Progenitor cell of endocrine pancreas (in vitro differentiated cells): ENCODE measurements around the gene POSTN. TPM values are rescaled to one million over a fixed set of nuclear protein-coding genes. Genes with fewer than 3 reads are reported as not detected.
"Not testable (repeated sequence)": the region's sequence is repeated elsewhere in the genome, so short reads cannot be mapped to it uniquely, and the experiment has no call there.

ENCODE experiments used
- DNase-seq: peaks from one replicate; pipeline ENCODE4 v3.0.0; 2021; ENCODE audit warnings: low spot score; ENCODE audit not compliant: unreplicated experiment
- H3K27ac Mint-ChIP-seq: 2 replicates; pipeline ENCODE4 v1.8.0; 2021; ENCODE audit warnings: mild to moderate bottlenecking, moderate library complexity, mixed read lengths
- H3K27me3 Mint-ChIP-seq: 2 replicates; pipeline ENCODE4 v1.8.0; 2021; ENCODE audit warnings: mixed read lengths
- H3K36me3 Mint-ChIP-seq: 2 replicates; pipeline ENCODE4 v1.8.0; 2022; ENCODE audit warnings: mixed read lengths; ENCODE audit not compliant: insufficient read depth
- H3K4me1 Mint-ChIP-seq: 2 replicates; pipeline ENCODE4 v1.8.0; 2021; ENCODE audit warnings: low read depth, mixed read lengths
- H3K4me3 Mint-ChIP-seq: 2 replicates; pipeline ENCODE4 v1.8.0; 2021; ENCODE audit warnings: low read depth, mild to moderate bottlenecking, moderate library complexity, mixed read lengths
- H3K9me3 Mint-ChIP-seq: 2 replicates; pipeline ENCODE4 v1.8.0; 2021; ENCODE audit warnings: low read depth, mixed read lengths
- total RNA-seq: library from RNA; stranded (reverse); gene quantifications from 2 replicates; pipeline ENCODE4 v1.2.1, GENCODE V29; 2021
- TF ChIP-seq, protein P1 (sequence below): fragments of 200-600 bp; sonication (generic); IDR thresholded peaks from one replicate; pipeline ENCODE4 v1.5.0; 2021; ENCODE audit warnings: antibody characterized with exemption, mild to moderate bottlenecking; ENCODE audit not compliant: unreplicated experiment

The POSTN gene
- total RNA-seq, 1 donor from 2014 or later: 1.5 TPM

DNA sequence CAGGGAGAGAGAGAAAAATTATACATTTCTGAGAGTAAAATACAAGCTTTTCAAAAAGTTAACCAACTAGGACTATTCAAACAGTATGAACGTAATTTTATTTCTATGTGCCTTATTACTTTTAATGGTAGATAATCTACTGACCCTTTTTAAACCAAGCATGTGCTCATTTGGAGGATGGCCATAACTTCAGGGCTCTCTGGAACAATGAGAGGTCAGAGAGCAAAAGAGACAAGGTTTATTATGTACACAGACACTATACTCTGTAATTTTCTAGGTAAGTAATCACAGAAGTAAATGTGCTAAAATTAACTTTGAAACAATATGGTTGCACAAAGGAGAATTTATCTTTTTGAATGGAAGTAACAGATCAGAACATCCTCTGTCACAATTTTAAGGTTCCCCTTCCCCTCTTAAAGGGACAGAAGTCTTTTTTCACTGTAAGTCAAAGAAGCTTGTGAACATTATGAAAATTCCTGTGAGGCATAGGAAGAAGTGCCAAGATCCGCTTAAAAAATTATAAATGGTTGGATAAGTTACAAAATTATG lies 1.0 kb downstream of the POSTN start:
- H3K9me3 Mint-ChIP-seq: no peaks in the 10 kb centered on the region
- H3K27ac Mint-ChIP-seq: no peak overlapping the region
- no peaks in the 10 kb centered on the region for H3K27me3 Mint-ChIP-seq
- H3K4me3 Mint-ChIP-seq: no peak overlapping the region
- no peaks in the 10 kb centered on the region for H3K4me1 Mint-ChIP-seq
- no peaks in the 10 kb centered on the region for H3K36me3 Mint-ChIP-seq
- DNase-seq: no peak
- TF ChIP-seq, protein P1, sequence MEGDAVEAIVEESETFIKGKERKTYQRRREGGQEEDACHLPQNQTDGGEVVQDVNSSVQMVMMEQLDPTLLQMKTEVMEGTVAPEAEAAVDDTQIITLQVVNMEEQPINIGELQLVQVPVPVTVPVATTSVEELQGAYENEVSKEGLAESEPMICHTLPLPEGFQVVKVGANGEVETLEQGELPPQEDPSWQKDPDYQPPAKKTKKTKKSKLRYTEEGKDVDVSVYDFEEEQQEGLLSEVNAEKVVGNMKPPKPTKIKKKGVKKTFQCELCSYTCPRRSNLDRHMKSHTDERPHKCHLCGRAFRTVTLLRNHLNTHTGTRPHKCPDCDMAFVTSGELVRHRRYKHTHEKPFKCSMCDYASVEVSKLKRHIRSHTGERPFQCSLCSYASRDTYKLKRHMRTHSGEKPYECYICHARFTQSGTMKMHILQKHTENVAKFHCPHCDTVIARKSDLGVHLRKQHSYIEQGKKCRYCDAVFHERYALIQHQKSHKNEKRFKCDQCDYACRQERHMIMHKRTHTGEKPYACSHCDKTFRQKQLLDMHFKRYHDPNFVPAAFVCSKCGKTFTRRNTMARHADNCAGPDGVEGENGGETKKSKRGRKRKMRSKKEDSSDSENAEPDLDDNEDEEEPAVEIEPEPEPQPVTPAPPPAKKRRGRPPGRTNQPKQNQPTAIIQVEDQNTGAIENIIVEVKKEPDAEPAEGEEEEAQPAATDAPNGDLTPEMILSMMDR: no peak

DNA sequence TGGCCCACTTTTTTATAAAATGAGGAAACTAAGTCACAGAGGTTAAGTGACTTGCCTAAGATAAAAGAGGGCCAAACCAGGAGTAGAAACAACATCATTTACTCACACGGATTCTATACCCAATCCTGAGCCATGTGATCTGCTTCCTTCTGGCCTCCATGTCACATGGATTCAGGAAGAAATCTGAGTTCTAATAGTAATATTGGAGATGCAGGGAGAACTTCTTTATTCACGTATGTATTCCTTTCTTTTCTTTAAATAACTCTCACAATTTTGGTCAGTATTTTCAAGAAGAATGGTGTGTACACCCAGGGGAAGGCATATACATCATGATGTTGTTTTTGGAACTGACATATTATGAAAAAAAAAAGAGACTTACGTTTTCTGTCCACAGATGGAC lies 1.8 kb downstream of the POSTN start:
- H3K36me3 Mint-ChIP-seq: no peaks in the 10 kb centered on the region
- TF ChIP-seq, protein P1: no peak
- no peaks in the 10 kb centered on the region for H3K9me3 Mint-ChIP-seq
- H3K27ac Mint-ChIP-seq: no peak overlapping the region
- no peak overlapping the region for H3K4me3 Mint-ChIP-seq
- DNase-seq: no peak
- no peaks in the 10 kb centered on the region for H3K27me3 Mint-ChIP-seq
- H3K4me1 Mint-ChIP-seq: no peaks in the 10 kb centered on the region

DNA sequence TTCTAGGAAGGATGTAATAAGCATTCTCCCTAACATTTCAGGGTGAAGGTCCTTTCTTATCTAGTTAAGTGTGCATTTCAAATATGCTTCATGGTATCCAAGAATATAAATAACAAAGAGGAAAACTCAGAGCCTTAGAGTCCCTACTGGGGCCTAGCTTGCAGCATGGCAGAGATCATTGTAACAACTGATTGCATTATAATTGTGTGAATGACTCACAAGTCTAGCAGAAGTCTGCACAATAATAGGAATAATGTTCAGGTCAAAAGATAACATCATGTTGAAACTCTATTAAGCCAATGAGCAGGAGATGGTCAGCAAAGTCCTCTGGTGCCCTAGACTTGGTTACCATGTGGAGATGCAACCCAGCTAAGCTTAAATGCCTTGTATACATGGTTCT lies 3.4 kb downstream of the POSTN start:
- Mint-ChIP-seq H3K27ac (no peak overlapping the region), H3K27me3 (no peaks in the 10 kb centered on the region), H3K4me1 (no peaks in the 10 kb centered on the region), H3K9me3 (no peaks in the 10 kb centered on the region), H3K4me3 (no peak overlapping the region), H3K36me3 (no peaks in the 10 kb centered on the region)
- TF ChIP-seq, protein P1: no peak
- DNase-seq: no peak

DNA sequence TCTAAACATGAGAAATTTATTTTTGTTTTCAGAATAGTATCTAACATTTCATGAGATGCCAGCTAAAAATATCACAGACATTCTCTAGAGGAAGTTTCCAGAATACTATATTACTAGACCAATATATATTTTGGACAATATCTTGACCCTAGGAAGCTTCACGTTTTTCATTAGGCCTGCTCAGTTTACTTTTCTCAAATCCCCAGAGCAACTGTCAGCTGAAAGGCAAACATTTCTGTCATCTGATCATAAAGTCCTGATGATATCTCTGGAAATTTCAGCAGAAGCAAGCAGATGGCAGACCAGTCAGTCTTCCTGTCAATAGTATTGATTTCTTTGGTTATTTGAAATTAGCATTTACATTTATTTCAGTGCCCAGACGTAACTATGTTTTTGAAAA lies 4.0 kb downstream of the POSTN start:
- TF ChIP-seq, protein P1: no peak
- no peaks in the 10 kb centered on the region for H3K4me1 Mint-ChIP-seq
- no peaks in the 10 kb centered on the region for H3K9me3 Mint-ChIP-seq
- H3K27ac Mint-ChIP-seq: no peak overlapping the region
- DNase-seq: no peak
- no peak overlapping the region for H3K4me3 Mint-ChIP-seq
- no peaks in the 10 kb centered on the region for H3K27me3 Mint-ChIP-seq
- no peaks in the 10 kb centered on the region for H3K36me3 Mint-ChIP-seq

DNA sequence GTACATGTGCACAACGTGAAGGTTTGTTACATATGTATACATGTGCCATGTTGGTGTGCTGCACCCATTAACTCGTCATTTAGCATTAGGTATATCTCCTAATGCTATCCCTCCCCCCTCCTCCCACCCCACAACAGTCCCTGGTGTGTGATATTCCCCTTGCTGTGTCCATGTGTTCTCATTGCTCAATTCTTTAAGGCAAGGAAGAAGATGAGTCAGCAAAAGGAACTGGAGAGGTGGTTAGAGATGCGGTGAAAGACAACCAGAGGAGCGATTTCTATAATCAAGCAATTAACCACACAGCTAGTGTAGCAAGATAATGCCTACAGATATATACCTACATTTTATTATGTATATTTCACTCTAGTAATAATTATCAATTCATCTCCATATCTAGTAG lies 9.2 kb downstream of the POSTN start:
- H3K4me3 Mint-ChIP-seq, H3K9me3 Mint-ChIP-seq, H3K27me3 Mint-ChIP-seq, H3K27ac Mint-ChIP-seq, H3K4me1 Mint-ChIP-seq, DNase-seq, H3K36me3 Mint-ChIP-seq: not testable (repeated sequence)

DNA sequence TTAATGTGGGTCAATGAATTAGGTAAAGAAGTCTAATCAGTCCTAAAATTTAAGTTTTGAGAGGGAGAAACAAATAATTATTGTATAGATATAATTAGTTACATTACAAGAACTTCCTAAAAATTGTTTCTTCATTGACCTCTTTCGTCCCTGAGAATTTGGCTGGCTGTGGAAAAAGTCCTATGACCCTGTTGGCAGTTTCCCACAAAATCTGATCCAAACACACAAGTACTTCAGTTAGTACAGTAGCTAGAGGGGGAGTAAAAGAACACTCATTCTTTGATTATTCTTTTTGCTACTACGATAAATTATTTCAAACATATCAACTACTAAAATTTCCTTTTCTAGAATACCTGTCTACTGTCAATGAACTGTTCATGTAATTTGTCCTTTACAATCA lies 11.3 kb downstream of the POSTN start:
- H3K27ac Mint-ChIP-seq: no peak overlapping the region
- H3K9me3 Mint-ChIP-seq: no peaks in the 10 kb centered on the region
- no peaks in the 10 kb centered on the region for H3K27me3 Mint-ChIP-seq
- no peak for DNase-seq
- H3K4me3 Mint-ChIP-seq: no peak overlapping the region
- no peaks in the 10 kb centered on the region for H3K4me1 Mint-ChIP-seq
- TF ChIP-seq, protein P1: no peak
- H3K36me3 Mint-ChIP-seq: no peaks in the 10 kb centered on the region
